Activated CD8-positive, alpha-beta memory T cell treated with anti-CD3 and anti-CD28 coated beads for 24 hours (primary cell): ENCODE results near the gene OR10A4.
"Not testable (repeated sequence)": the region's sequence is repeated elsewhere in the genome, so short reads cannot be mapped to it uniquely, and the experiment has no call there.

Experiments
- DNase-seq: peaks from one replicate; pipeline ENCODE4 v3.0.0-alpha.2; 2020

OR10A4 gene

GRCh38 chr11:6876325-6876724 lies at the start of gene OR10A4:
Gene OR10A4, plus strand, starts transcription at chr11:6876625. Its CDS starts 23 bp downstream, at chr11:6876648.
- DNase-seq, result no peak

- DNase-seq, result no peak
Measured at GRCh38 chr11:6828103-6828502, 48.3 kb upstream of the OR10A4 start.

GRCh38 chr11:6833356-6833755 lies 43.1 kb upstream of the OR10A4 start:
- DNase-seq, result no peak

- no peak for DNase-seq
Measured at GRCh38 chr11:6834021-6834420, 42.4 kb upstream of the OR10A4 start.

- no peak for DNase-seq
Measured at GRCh38 chr11:6841694-6842093, 34.7 kb upstream of the OR10A4 start.

- no peak for DNase-seq
Measured at GRCh38 chr11:6843670-6844069, 32.8 kb upstream of the OR10A4 start.

- DNase-seq, result no peak
Measured at GRCh38 chr11:6844356-6844755, 32.1 kb upstream of the OR10A4 start.

GRCh38 chr11:6845383-6845782 lies 31.0 kb upstream of the OR10A4 start, which contains the start of gene OR10A5:
Gene OR10A5, plus strand, starts transcription at chr11:6845683. Its CDS starts 0 bp downstream, at chr11:6845683.
- no peak for DNase-seq

- DNase-seq, result no peak
Measured at GRCh38 chr11:6850526-6850925, 25.9 kb upstream of the OR10A4 start.

GRCh38 chr11:6854801-6855200 lies 21.6 kb upstream of the OR10A4 start:
- DNase-seq, result not testable (repeated sequence)

- no peak for DNase-seq
Measured at GRCh38 chr11:6855971-6856541, 20.4 kb upstream of the OR10A4 start.

GRCh38 chr11:6856871-6857270 lies 19.6 kb upstream of the OR10A4 start:
- DNase-seq, result no peak

GRCh38 chr11:6862961-6863360 lies 13.5 kb upstream of the OR10A4 start, which contains the start of gene OR10A2:
Gene OR10A2, plus strand, starts transcription at chr11:6863057. Its CDS starts 6,698 bp downstream, at chr11:6869755.
- no peak for DNase-seq

- DNase-seq, result no peak
Measured at GRCh38 chr11:6864438-6864837, 12.0 kb upstream of the OR10A4 start.

GRCh38 chr11:6871278-6871677 lies 5.1 kb upstream of the OR10A4 start:
- no peak for DNase-seq

- no peak for DNase-seq
Measured at GRCh38 chr11:6875761-6876160, 664 bp upstream of the OR10A4 start.

GRCh38 chr11:6876914-6877313 lies 489 bp downstream of the OR10A4 start:
- no peak for DNase-seq

GRCh38 chr11:6882751-6883150 lies 6.3 kb downstream of the OR10A4 start:
- no peak for DNase-seq

- not testable (repeated sequence) for DNase-seq
Measured at GRCh38 chr11:6887711-6888110, 11.3 kb downstream of the OR10A4 start.

- no peak for DNase-seq
Measured at GRCh38 chr11:6888830-6889229, 12.4 kb downstream of the OR10A4 start.

- DNase-seq, result no peak
Measured at GRCh38 chr11:6889835-6890234, 13.4 kb downstream of the OR10A4 start.

GRCh38 chr11:6892400-6892799 lies 16.0 kb downstream of the OR10A4 start, which contains the start of gene OR2D2:
Gene OR2D2, minus strand, starts transcription at chr11:6892500. Its CDS starts 0 bp downstream, at chr11:6892500.
- DNase-seq, result no peak

GRCh38 chr11:6894097-6894496 lies 17.7 kb downstream of the OR10A4 start:
- DNase-seq, result no peak

GRCh38 chr11:6895010-6895409 lies 18.6 kb downstream of the OR10A4 start:
- DNase-seq, result no peak

- no peak for DNase-seq
Measured at GRCh38 chr11:6898911-6899310, 22.5 kb downstream of the OR10A4 start.
